Loucy (cell line): ENCODE data around the gene FAM72D.
"Not testable (repeated sequence)": the region's sequence is repeated elsewhere in the genome, so short reads cannot be mapped to it uniquely, and the experiment has no call there.

Experiments
- H2AFZ ChIP-seq: fragments of 200-600 bp; sonication (generic); 2 replicates; pipeline ENCODE4 v1.6.0; 2016; ENCODE audit warnings: antibody characterized with exemption, mild to moderate bottlenecking, low read length, moderate library complexity
- H3F3A ChIP-seq: fragments of 200-600 bp; 2 replicates; pipeline ENCODE4 v1.6.0; 2016; ENCODE audit warnings: antibody characterized with exemption, low read depth, mild to moderate bottlenecking
- H3K27me3 ChIP-seq: fragments of 200-600 bp; sonication (generic); 2 replicates; pipeline ENCODE4 v1.6.1; 2014; ENCODE audit warnings: low read length, mild to moderate bottlenecking; ENCODE audit not compliant: insufficient read depth, poor library complexity, severe bottlenecking
- H3K36me3 ChIP-seq: fragments of 200-600 bp; sonication (generic); 2 replicates; pipeline ENCODE4 v1.6.1; 2016; ENCODE audit warnings: low read length; ENCODE audit not compliant: insufficient read depth
- H3K4me1 ChIP-seq: fragments of 200-600 bp; sonication (generic); 2 replicates; pipeline ENCODE4 v1.5.1; 2014; ENCODE audit warnings: low read length, mild to moderate bottlenecking; ENCODE audit not compliant: insufficient read depth, poor library complexity, severe bottlenecking
- H3K4me2 ChIP-seq: fragments of 200-600 bp; sonication (generic); 2 replicates; pipeline ENCODE4 v1.6.0; 2014; ENCODE audit warnings: antibody characterized with exemption, low read length, low read depth, mild to moderate bottlenecking; ENCODE audit not compliant: poor library complexity, severe bottlenecking
- H3K4me3 ChIP-seq: fragments of 200-600 bp; sonication (generic); 2 replicates; pipeline ENCODE4 v1.5.1; 2014; ENCODE audit warnings: low read length, mild to moderate bottlenecking, mixed read lengths; ENCODE audit not compliant: poor library complexity, severe bottlenecking
- H3K79me2 ChIP-seq: fragments of 200-600 bp; sonication (generic); 2 replicates; pipeline ENCODE4 v1.6.1; 2014; ENCODE audit warnings: low read length; ENCODE audit not compliant: insufficient read depth
- H3K9ac ChIP-seq: fragments of 200-600 bp; sonication (generic); 2 replicates; pipeline ENCODE4 v1.6.0; 2014; ENCODE audit warnings: mild to moderate bottlenecking, low read depth, low read length, moderate library complexity; ENCODE audit not compliant: poor library complexity, severe bottlenecking
- H3K9me2 ChIP-seq: fragments of 200-600 bp; sonication (generic); replicated peaks from 2 replicates; pipeline ENCODE4 v1.6.1; 2016; ENCODE audit warnings: low read depth, low read length, mixed read lengths
- H3K9me3 ChIP-seq: fragments of 200-600 bp; sonication (generic); 2 replicates; pipeline ENCODE4 v1.6.1; 2014; ENCODE audit warnings: mild to moderate bottlenecking, antibody characterized with exemption, low read length, low read depth; ENCODE audit not compliant: insufficient read depth
- H4K20me1 ChIP-seq: fragments of 200-600 bp; sonication (generic); 2 replicates; pipeline ENCODE4 v1.6.0; 2014; ENCODE audit warnings: antibody characterized with exemption, low read length, mild to moderate bottlenecking; ENCODE audit not compliant: insufficient read depth, poor library complexity, severe bottlenecking

FAM72D gene

GRCh38 chr1:145095284-145096057 is at the start of gene FAM72D, which contains the start of gene SRGAP2B:
Gene FAM72D, plus strand, starts transcription at chr1:145095974. Its CDS starts 874 bp downstream, at chr1:145096848.
Gene SRGAP2B, minus strand, starts transcription at chr1:145095328. Its CDS starts 2,427 bp downstream, at chr1:145092901.
- not testable (repeated sequence) for H3K79me2 ChIP-seq, H3K9me2 ChIP-seq, H2AFZ ChIP-seq, H4K20me1 ChIP-seq, H3K9me3 ChIP-seq, H3K9ac ChIP-seq, H3K27me3 ChIP-seq, H3K36me3 ChIP-seq, H3F3A ChIP-seq, H3K4me1 ChIP-seq
- H3K4me2 ChIP-seq = peak within 1 kb of the TSS; percentile 31
- H3K4me3 ChIP-seq = peak within 1 kb of the TSS; percentile 58

DNA sequence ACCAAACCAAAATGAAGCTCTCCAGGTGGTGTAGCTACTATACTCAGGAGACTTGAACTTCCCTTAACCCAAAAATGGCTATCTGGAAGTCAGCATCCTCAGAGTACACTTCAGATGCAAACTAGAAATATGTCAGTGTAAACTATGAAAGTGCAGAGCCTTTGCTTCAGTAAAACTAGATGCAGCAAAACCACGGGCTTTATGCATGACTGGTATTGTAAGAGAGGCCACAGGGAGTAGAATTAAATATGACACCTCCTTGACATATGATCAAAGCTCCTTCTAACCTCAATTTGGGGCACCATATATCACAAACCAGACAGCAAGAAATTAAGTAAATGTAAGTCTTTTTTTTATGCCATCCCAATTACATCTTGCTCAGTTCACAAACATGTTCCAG is 48.2 kb upstream of the FAM72D start:
- H3K27me3 ChIP-seq, H3K36me3 ChIP-seq, H2AFZ ChIP-seq, H3F3A ChIP-seq, H3K79me2 ChIP-seq, H3K4me3 ChIP-seq, H3K9me2 ChIP-seq, H3K9me3 ChIP-seq, H3K4me1 ChIP-seq, H3K9ac ChIP-seq, H4K20me1 ChIP-seq, H3K4me2 ChIP-seq: not testable (repeated sequence)

GRCh38 chr1:145048181-145048856 is 47.5 kb upstream of the FAM72D start:
- H3K36me3 ChIP-seq, H4K20me1 ChIP-seq, H3K79me2 ChIP-seq, H3K4me3 ChIP-seq, H2AFZ ChIP-seq, H3K9me2 ChIP-seq, H3K27me3 ChIP-seq, H3F3A ChIP-seq, H3K4me2 ChIP-seq, H3K4me1 ChIP-seq, H3K9me3 ChIP-seq, H3K9ac ChIP-seq: not testable (repeated sequence)

GRCh38 chr1:145052019-145052776 is 43.6 kb upstream of the FAM72D start:
- H3F3A ChIP-seq, H3K4me1 ChIP-seq, H2AFZ ChIP-seq, H3K9me2 ChIP-seq, H3K4me2 ChIP-seq, H4K20me1 ChIP-seq, H3K36me3 ChIP-seq, H3K9ac ChIP-seq, H3K9me3 ChIP-seq, H3K4me3 ChIP-seq, H3K79me2 ChIP-seq, H3K27me3 ChIP-seq: not testable (repeated sequence)

DNA sequence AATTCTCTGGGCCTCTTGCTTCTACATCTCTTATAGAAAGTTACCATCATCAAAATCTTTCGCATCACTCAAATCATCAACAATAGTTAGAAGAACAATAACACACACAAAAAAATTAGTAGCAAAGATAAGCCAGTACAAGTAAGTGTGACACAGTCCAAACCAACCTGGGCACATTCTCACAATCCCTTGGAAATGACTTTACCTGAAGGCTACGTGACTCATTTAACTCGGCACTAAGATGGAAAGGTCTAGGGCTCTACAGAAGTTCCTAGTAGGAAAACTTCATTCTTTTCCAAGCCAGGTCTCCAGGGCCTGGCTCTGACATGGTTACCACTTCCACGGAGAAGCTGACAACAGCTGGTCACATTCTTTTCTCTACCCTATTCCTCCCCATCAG is 42.3 kb upstream of the FAM72D start:
- not testable (repeated sequence) for H2AFZ ChIP-seq, H3K9ac ChIP-seq, H3K4me2 ChIP-seq, H3F3A ChIP-seq, H3K36me3 ChIP-seq, H3K4me1 ChIP-seq, H3K27me3 ChIP-seq, H4K20me1 ChIP-seq, H3K9me3 ChIP-seq, H3K79me2 ChIP-seq, H3K4me3 ChIP-seq, H3K9me2 ChIP-seq

DNA sequence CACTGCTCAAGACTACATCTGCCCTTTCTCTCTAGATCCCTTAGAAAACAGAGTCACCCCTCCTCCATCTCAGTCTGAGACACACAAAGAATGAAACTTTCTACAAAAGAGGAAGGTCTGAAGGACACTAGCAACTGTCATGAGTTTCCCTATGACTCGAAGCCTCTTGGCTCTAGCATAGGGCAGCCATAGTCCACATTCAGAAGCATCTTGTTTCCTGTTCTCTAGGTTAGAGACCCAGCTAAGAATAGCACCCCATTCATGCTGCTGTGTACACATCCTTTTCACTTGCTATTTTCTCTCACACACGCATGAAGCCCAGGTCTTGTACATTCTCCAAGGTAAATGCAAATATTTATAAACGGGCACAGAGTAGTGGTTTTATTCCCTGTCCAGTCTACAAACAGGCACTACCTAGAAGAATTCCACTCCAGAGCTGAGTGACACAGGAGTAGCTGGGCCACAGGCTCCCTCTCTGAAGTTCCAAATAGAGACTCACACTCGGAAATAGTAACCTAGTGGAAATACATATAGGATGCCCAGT is 40.5 kb upstream of the FAM72D start:
- H3K9me2 ChIP-seq = not testable (repeated sequence)

GRCh38 chr1:145058184-145058583 is 37.6 kb upstream of the FAM72D start:
- H4K20me1 ChIP-seq, H3K27me3 ChIP-seq, H3K4me1 ChIP-seq, H3K4me2 ChIP-seq, H3K36me3 ChIP-seq, H3F3A ChIP-seq, H3K9me2 ChIP-seq, H3K9ac ChIP-seq, H3K4me3 ChIP-seq, H3K79me2 ChIP-seq, H3K9me3 ChIP-seq, H2AFZ ChIP-seq: not testable (repeated sequence)

More for the DNA sequence above, 40.5 kb upstream of the FAM72D start:
- H3K27me3 ChIP-seq, H3K79me2 ChIP-seq, H3K36me3 ChIP-seq, H3K9me3 ChIP-seq, H4K20me1 ChIP-seq, H3K4me2 ChIP-seq, H3F3A ChIP-seq, H3K9ac ChIP-seq, H2AFZ ChIP-seq, H3K4me1 ChIP-seq, H3K4me3 ChIP-seq: not testable (repeated sequence)
